ENCODE measurements around the gene LRRC71.

LRRC71 gene

GRCh38 chr1:156889802-156890580, 30.4 kb upstream of the LRRC71 start:
- peak; percentile 93 for TF ChIP-seq CTCF (conservative IDR thresholded peaks at IDR 0.05; ENCODE audit: control insufficient read depth, insufficient read depth, low read depth, low read length)
- DNase-seq (ENCODE audit: low read depth) = peak; percentile 82
- H3K4me3 ChIP-seq (ENCODE audit: control insufficient read depth, low read depth, low read length) = no peak overlapping the region

DNA sequence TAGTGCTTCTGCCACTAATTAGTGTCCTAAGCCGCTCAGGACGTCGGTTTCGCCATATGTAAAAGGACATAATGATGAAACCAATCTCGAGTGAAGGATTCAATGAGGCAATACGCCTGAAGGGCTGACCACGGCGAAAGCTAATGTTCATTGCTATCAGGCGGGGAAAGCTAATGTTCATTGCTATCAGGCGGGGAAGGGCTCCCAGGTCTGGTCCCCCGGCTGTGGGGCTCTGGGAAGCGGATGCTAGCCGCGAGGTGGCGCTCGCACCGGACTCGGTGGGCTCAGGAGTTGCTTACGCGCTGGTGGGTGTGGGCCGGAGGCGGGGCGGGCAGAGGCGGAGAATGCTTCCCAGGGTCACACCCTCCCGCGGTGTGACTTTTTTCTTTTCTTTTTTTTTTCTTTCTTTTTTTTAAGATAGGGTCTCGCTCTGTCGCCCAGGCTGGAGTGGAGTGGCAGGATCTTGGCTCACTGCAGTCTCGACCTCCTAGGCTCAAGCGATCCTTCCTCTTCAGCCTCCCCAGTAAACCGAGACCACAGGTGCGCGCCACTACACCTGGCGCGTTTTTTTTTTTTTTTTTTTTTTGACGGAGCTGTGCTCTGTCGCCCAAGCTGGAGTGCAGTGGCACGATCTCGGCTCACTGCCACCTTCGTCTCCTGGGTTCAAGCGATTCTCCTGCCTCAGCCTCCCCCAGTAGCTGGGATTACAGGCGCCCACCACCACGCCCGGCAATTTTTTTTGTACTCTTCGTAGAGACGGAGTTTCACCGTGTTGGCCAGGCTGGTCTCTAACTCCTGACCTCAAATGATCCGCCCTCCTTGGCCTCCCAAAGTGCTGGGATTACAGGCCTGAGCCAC, 28.0 kb upstream of the LRRC71 start:
- peak overlapping the region; percentile 17 for H3K4me3 ChIP-seq (ENCODE audit: control insufficient read depth, low read depth, low read length)
- peak; percentile 83 for DNase-seq (ENCODE audit: low read depth)
- TF ChIP-seq CTCF (conservative IDR thresholded peaks at IDR 0.05; ENCODE audit: control insufficient read depth, insufficient read depth, low read depth, low read length) = peak; percentile 72

DNA sequence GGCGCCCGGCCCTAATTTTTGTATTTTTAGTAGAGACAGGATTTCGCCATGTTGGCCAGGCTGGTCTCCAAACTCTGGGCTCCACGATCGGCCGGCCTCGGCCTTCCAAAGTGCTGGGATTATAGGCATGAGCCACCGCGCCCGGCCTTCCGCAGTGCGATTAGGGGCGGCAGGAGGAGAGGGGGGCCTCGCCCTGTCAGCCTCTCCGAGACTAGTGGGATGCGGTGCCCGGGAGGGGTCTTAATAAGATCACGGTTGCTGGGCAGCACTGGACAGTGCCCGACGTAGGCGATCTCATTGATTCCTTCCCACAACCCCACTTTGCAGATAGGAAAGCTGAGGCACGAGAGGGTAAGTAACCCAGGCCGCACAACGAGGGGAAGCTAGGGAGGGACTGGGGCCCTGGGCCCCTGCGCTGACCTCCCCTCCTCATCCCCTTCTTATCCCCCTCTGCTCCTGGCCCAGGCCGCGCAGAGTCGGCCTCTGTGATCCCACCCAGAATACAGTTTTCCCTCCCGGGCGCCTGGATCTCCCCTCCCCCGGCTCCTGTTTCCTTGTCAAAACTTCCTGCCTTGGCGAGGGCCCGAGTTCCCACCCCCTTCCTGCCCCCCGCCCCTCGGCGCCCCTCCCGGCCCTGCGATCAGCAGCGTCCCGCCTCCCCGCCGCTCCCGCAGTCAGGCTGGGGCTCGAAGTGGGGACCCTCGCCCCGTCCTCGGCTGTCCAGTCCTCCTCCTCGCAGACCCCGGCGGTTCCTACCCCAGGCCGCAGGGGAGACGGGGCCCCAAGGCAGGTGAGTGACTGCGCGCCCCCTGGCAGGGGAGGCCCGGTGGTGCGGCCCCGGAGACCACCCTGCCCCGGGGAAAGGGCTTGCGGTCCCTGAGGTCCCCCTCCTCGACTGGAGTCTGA, 27.1 kb upstream of the LRRC71 start, which contains the start of gene PEAR1:
TSS of gene PEAR1 (plus strand) at position 671 of the 906 bp plus-strand sequence. CDS start 10,209 bp downstream, outside the sequence.
- DNase-seq (ENCODE audit: low read depth) = no peak
- H3K4me3 ChIP-seq (ENCODE audit: control insufficient read depth, low read depth, low read length) = peak within 1 kb of the TSS; percentile 51
- no peak for TF ChIP-seq CTCF (conservative IDR thresholded peaks at IDR 0.05; ENCODE audit: control insufficient read depth, insufficient read depth, low read depth, low read length)

- no peak for DNase-seq (ENCODE audit: low read depth)
- H3K4me3 ChIP-seq (ENCODE audit: control insufficient read depth, low read depth, low read length) = peak overlapping the region; percentile 51
Observed at GRCh38 chr1:156894001-156894400, 26.4 kb upstream of the LRRC71 start.

DNA sequence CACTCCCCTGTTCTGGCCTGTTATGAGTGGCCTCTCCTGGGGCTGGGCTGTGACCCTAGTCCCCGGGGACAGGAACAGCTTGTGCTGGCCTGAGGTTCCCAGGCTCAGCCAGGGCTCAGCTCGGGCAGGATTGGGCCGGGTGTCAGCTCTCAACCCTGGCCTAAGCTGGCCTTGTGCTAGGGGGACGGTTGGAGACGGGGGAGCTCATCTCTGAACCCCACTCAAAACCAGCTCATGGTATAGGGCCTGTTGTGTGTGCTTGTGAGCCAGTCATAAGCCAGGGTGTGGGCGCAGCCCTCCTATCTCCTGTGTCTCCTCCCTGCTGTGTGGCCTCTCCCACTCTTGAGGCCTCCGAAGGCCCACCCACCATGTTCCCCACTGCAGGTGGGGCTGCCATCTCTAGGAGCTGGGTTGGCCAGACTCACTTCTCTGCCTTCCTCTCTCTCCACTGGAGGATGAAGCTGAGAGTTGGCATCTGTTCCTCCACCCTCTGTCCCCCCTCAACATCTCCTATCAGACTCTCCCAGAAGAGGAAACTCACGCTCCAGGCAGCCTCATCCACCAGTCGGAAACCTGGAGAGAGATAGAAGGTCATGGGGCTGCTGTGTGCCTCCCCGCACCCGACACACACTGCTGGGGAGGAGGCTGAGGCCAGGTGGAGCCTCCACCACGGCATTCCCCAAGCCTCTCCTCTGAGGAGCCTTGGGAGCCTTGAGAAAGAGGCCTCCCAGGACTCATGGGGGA, 25.5 kb upstream of the LRRC71 start:
- H3K4me3 ChIP-seq (ENCODE audit: control insufficient read depth, low read depth, low read length) = peak overlapping the region; percentile 51
- peak; percentile 45 for DNase-seq (ENCODE audit: low read depth)
- TF ChIP-seq CTCF (conservative IDR thresholded peaks at IDR 0.05; ENCODE audit: control insufficient read depth, insufficient read depth, low read depth, low read length) = no peak

More at GRCh38 chr1:156894001-156894400, 26.4 kb upstream of the LRRC71 start:
- TF ChIP-seq CTCF (conservative IDR thresholded peaks at IDR 0.05; ENCODE audit: control insufficient read depth, insufficient read depth, low read depth, low read length) = no peak
